ENCODE measurements around the gene SNX11.
"Not testable (repeated sequence)": the region's sequence is repeated elsewhere in the genome, so short reads cannot be mapped to it uniquely, and the experiment has no call there.

Gene SNX11

DNA sequence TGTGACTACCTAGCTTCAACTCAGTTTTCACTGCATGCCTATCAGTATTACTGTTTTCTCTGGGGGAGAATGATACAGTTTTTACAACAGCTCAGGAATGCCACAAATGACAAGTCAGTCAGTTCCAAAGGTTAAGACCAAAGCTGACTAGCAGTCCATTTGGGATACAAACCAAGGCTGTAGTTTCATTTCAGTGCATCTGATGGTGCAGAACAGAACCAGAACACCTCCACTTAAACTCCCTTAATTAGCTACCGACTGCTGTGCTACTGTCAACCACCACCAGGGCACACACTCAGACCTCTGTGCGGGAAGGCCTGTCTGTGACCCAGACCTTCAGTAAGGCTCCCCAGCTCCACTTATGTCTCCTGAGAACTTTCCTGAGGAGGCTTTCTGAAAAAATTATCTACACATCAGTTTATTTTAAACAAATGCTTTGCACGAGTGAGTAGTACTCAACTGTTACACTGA, 39.0 kb upstream of the SNX11 start:
- no peak overlapping the region for H3K27ac ChIP-seq (replicated peaks)
- H3K27me3 ChIP-seq (ENCODE audit: insufficient read depth, poor library complexity, severe bottlenecking): no peaks in the 10 kb centered on the region
- DNase-seq (ENCODE audit: low read depth in 1 of 2, low spot score in 1 of 2): peak in 1 of 2 experiments; percentile 18
- no peak for TF ChIP-seq POLR2AphosphoS5 (IDR thresholded peaks at IDR 0.05; ENCODE audit: low read depth)
- TF ChIP-seq, protein P1, sequence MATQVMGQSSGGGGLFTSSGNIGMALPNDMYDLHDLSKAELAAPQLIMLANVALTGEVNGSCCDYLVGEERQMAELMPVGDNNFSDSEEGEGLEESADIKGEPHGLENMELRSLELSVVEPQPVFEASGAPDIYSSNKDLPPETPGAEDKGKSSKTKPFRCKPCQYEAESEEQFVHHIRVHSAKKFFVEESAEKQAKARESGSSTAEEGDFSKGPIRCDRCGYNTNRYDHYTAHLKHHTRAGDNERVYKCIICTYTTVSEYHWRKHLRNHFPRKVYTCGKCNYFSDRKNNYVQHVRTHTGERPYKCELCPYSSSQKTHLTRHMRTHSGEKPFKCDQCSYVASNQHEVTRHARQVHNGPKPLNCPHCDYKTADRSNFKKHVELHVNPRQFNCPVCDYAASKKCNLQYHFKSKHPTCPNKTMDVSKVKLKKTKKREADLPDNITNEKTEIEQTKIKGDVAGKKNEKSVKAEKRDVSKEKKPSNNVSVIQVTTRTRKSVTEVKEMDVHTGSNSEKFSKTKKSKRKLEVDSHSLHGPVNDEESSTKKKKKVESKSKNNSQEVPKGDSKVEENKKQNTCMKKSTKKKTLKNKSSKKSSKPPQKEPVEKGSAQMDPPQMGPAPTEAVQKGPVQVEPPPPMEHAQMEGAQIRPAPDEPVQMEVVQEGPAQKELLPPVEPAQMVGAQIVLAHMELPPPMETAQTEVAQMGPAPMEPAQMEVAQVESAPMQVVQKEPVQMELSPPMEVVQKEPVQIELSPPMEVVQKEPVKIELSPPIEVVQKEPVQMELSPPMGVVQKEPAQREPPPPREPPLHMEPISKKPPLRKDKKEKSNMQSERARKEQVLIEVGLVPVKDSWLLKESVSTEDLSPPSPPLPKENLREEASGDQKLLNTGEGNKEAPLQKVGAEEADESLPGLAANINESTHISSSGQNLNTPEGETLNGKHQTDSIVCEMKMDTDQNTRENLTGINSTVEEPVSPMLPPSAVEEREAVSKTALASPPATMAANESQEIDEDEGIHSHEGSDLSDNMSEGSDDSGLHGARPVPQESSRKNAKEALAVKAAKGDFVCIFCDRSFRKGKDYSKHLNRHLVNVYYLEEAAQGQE (IDR thresholded peaks at IDR 0.05; ENCODE audit: insufficient replicate concordance, low read depth): no peak
- no peak for TF ChIP-seq GABPA (IDR thresholded peaks at IDR 0.05; ENCODE audit: low read depth)
- TF ChIP-seq, protein P2, sequence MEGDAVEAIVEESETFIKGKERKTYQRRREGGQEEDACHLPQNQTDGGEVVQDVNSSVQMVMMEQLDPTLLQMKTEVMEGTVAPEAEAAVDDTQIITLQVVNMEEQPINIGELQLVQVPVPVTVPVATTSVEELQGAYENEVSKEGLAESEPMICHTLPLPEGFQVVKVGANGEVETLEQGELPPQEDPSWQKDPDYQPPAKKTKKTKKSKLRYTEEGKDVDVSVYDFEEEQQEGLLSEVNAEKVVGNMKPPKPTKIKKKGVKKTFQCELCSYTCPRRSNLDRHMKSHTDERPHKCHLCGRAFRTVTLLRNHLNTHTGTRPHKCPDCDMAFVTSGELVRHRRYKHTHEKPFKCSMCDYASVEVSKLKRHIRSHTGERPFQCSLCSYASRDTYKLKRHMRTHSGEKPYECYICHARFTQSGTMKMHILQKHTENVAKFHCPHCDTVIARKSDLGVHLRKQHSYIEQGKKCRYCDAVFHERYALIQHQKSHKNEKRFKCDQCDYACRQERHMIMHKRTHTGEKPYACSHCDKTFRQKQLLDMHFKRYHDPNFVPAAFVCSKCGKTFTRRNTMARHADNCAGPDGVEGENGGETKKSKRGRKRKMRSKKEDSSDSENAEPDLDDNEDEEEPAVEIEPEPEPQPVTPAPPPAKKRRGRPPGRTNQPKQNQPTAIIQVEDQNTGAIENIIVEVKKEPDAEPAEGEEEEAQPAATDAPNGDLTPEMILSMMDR (IDR thresholded peaks at IDR 0.05; ENCODE audit: insufficient read depth, low read length): peak; percentile 6
- TF ChIP-seq SPI1 (IDR thresholded peaks at IDR 0.05; ENCODE audit: borderline replicate concordance, low read depth): no peak
- no peak overlapping the region for H3K4me3 ChIP-seq (replicated peaks; ENCODE audit: insufficient read depth, low read length)

DNA sequence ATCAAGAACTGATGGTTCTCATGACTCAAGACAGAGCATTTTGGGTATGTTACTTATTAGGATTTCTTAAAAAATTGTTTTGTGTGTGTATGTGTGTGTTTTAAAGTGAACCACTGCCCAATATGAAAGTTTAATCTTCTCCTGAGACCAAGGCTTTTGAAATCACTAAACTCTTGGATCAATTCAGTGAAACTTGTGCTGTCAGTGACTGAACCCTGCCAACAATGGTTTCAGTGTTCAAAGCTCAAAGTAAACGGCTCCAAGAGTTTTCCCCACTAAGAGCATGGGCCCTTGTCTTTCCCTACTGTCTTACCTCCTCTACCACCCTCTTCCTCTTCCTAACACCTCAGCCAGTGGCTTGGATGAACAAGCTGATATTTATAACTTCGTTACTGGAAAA, 37.4 kb upstream of the SNX11 start:
- H3K27ac ChIP-seq (replicated peaks): no peak overlapping the region
- H3K27me3 ChIP-seq (ENCODE audit: insufficient read depth, poor library complexity, severe bottlenecking): no peaks in the 10 kb centered on the region
- H3K4me3 ChIP-seq (replicated peaks; ENCODE audit: insufficient read depth, low read length): no peak overlapping the region
- TF ChIP-seq SPI1 (IDR thresholded peaks at IDR 0.05; ENCODE audit: borderline replicate concordance, low read depth) (no peak), POLR2AphosphoS5 (IDR thresholded peaks at IDR 0.05; ENCODE audit: low read depth) (no peak), GABPA (IDR thresholded peaks at IDR 0.05; ENCODE audit: low read depth) (no peak)
- TF ChIP-seq, protein P1 (IDR thresholded peaks at IDR 0.05; ENCODE audit: insufficient replicate concordance, low read depth): no peak
- TF ChIP-seq, protein P2 (IDR thresholded peaks at IDR 0.05; ENCODE audit: insufficient read depth, low read length): no peak
- no peak for DNase-seq (ENCODE audit: low read depth in 1 of 2, low spot score in 1 of 2)

DNA sequence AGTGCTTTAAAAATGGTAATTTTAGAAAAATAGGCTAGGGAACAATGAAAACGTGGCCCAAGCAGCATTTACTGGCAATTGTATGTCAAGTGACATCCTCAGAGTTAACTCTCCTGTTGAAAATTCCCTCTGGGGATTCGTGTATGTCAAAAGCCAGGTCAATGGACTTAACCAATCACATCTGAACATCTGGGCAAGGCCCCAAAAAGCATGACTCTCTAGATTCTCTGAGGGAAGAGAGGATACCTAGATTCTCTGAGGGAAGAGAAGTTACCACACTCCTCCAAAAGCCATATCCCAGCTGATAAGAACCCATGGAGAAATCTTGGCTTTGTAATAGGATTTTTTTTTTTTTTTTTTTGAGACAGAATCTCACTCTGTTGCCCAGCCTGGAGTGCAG, 35.9 kb upstream of the SNX11 start:
- Histone ChIP-seq H3K27ac (replicated peaks) (no peak overlapping the region), H3K4me3 (replicated peaks; ENCODE audit: insufficient read depth, low read length) (no peak overlapping the region), H3K27me3 (ENCODE audit: insufficient read depth, poor library complexity, severe bottlenecking) (no peaks in the 10 kb centered on the region)
- no peak for DNase-seq (ENCODE audit: low read depth in 1 of 2, low spot score in 1 of 2)
- TF ChIP-seq SPI1 (IDR thresholded peaks at IDR 0.05; ENCODE audit: borderline replicate concordance, low read depth) (no peak), GABPA (IDR thresholded peaks at IDR 0.05; ENCODE audit: low read depth) (no peak), POLR2AphosphoS5 (IDR thresholded peaks at IDR 0.05; ENCODE audit: low read depth) (no peak)
- TF ChIP-seq, protein P2 (IDR thresholded peaks at IDR 0.05; ENCODE audit: insufficient read depth, low read length): no peak
- TF ChIP-seq, protein P1 (IDR thresholded peaks at IDR 0.05; ENCODE audit: insufficient replicate concordance, low read depth): no peak

DNA sequence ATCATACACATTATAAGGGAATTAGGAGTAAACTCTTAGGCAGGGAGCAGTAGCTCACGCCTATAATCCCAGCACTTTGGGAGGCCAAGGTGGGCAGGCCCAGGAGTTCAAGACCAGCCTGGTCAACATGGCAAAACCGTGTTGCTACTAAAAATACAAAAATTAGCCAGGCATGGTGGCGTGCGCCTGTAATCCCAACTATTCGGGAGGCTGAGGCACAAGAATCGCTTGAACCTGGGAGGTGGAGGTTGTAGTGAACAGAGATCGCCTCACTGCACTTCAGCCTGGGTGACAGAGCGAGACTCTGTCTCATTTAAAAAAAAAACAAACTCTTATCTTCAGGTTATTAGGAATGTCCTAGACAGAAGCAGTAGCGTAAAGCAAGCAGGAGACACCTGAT, 34.8 kb upstream of the SNX11 start:
- H3K27me3 ChIP-seq (ENCODE audit: insufficient read depth, poor library complexity, severe bottlenecking); H3K27ac ChIP-seq (replicated peaks); DNase-seq (ENCODE audit: low read depth in 1 of 2, low spot score in 1 of 2); H3K4me3 ChIP-seq (replicated peaks; ENCODE audit: insufficient read depth, low read length): not testable (repeated sequence)

DNA sequence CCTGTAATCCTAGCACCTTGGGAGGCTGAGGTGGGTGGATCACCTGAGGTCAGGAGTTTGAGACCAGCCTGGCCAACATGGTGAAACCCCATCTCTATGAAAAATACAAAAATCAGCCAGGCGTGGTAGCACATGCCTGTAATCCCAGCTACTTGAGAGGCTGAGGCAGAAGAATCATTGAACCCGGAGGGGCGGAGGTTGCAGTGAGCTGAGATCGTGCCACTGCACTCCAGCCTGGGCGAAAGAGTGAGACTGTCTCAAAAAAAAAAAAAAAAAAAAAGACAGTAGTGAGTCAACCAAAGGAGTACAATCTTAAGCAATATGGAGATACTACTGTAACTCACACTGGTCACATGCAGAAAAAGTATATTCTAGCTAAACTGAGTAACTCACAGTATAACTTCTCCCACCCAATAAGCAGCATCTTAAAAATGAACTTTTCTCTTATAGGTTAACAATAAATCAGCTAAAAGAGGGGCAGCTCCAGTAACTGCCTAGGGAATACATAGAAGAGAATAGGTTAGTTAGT, 33.9 kb upstream of the SNX11 start:
- not testable (repeated sequence) for DNase-seq (ENCODE audit: low read depth in 1 of 2, low spot score in 1 of 2); H3K27me3 ChIP-seq (ENCODE audit: insufficient read depth, poor library complexity, severe bottlenecking); H3K27ac ChIP-seq (replicated peaks); H3K4me3 ChIP-seq (replicated peaks; ENCODE audit: insufficient read depth, low read length)

Measured in HL-60 (cell line).